Stimulated activated CD4-positive, alpha-beta T cell treated with anti-CD3 and anti-CD28 coated beads, TNF-alpha, amount 100 ng/mL, for 1 hour (primary cell): ENCODE data around the gene RHOA.
"Not testable (repeated sequence)": the region's sequence is repeated elsewhere in the genome, so short reads cannot be mapped to it uniquely, and the experiment has no call there.

Source experiments
- DNase-seq, 3 donors: peaks; one replicate each; pipeline ENCODE4 v3.0.0-alpha.2; 2020; ENCODE audit warnings: low read depth in 3 of 3, low spot score in 1 of 3

RHOA gene

DNA sequence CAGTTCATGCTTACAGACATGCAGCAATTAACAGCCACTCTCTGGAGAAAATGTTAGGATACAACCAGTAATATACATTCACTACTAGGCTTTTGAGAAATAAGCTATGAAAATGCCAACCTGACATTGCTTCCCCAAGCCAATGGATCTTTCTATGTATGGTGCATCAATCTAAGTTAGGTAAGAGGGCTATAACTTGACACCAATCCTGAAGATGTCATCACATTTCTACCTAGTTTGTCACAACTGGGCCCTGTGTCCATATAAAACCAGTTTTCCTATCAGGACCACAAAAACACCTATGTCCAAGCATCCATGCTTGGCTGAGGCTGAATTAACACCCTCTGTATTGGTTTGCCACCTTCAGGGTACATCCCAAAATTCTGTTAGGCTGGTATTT, 39.8 kb downstream of the RHOA start:
- no peak for DNase-seq

GRCh38 chr3:49370585-49371290, 41.0 kb downstream of the RHOA start:
- DNase-seq = no peak

- no peak for DNase-seq
These were observed 49.2 kb downstream of the RHOA start for GRCh38 chr3:49362561-49362960.

DNA sequence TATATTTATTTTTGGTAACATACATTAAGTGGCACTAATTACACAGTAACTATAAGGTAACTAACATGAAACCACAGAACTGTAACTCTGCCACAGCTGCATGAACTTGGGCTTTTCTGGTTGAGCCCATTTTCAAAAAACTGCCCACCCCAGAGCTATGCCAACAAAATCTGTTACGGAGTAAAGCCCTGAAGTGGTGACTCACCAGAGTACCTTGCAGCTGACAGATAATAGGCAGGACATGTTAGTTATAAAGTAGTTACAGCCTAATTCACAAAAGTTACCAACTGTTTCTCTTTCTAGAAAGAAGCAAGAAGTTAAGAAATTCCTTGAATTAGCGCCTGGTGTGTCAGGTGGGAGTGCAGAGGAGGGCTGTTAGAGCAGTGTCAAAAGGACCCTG, 52.2 kb downstream of the RHOA start:
- no peak for DNase-seq

DNA sequence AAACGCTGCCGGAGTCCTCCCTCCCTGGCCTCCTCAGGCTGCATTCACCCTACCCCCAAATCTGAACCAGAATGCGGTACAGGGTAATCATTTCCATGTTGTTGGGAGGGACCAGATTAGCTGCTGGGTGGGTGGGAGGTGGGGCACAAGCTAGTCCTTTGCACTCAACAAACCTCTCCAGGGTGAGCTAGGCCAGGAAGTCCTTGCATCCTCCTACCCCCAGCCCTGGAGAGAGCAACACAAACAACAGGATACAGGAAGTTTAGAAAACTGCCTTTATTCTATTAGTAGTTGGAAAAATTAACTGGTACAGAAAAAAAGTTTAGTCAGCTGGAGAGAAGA, 52.9 kb downstream of the RHOA start:
- no peak for DNase-seq

- peak; percentile 34 to 57 (median 50) for DNase-seq
These were observed 53.4 kb downstream of the RHOA start, which contains the start of gene GPX1 for GRCh38 chr3:49358217-49358883. TSS of gene GPX1 (minus strand) at chr3:49358353. CDS start at chr3:49358278, 75 bp downstream.

GRCh38 chr3:49357443-49358216, 54.1 kb downstream of the RHOA start:
- DNase-seq = peak in 1 of 3 donors; percentile 45

- DNase-seq = not testable (repeated sequence)
These were observed 54.7 kb downstream of the RHOA start for GRCh38 chr3:49357095-49357442.

DNA sequence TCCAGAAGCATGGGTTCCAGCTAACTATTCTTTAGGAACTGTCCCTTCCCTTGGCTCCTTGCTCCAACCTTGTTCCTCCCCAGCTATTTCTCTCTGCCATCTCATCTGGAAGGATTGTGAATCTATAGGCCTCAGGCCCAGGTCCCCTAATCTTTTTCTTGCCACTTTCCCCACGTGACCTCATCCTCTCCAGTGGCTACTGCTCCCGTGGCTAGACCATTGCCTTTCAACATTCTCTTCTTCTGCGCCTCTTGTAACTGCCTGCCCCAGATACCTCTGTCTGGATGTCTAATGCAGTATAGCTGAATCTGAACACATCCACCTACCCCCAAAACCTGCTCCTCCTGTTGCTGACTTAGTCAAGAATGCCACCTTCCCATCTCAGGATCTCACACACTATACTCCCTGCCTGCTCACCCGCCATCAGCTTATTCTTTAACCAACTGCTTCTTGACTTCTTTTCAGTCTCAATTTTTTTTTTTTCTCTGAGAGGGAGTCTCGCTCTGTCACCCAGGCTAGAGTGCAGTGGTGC, 58.8 kb downstream of the RHOA start:
- no peak for DNase-seq

DNA sequence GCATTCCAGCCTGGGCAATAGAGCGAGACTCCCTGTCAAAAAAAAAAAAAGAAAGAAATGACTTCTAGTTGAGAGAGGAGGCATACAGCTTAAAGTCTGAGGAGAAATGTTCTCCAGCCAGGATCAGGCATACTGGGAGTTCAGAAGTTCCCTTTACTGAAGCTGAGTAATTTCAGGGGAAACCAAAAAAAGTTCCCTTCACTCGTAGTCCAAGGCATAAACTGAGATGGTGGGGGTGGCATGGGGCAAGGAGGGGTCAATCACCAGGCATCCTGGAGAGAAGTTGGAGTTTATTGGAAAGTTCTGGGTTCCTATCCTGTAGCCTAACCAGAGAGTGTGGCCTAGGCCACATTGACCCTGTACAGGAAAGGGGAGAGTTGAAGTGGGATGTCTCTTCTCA, 59.5 kb downstream of the RHOA start:
- DNase-seq = no peak

GRCh38 chr3:49351521-49352011, 60.2 kb downstream of the RHOA start:
- no peak for DNase-seq

- no peak for DNase-seq
These were observed 62.2 kb downstream of the RHOA start for GRCh38 chr3:49349348-49350114.

DNA sequence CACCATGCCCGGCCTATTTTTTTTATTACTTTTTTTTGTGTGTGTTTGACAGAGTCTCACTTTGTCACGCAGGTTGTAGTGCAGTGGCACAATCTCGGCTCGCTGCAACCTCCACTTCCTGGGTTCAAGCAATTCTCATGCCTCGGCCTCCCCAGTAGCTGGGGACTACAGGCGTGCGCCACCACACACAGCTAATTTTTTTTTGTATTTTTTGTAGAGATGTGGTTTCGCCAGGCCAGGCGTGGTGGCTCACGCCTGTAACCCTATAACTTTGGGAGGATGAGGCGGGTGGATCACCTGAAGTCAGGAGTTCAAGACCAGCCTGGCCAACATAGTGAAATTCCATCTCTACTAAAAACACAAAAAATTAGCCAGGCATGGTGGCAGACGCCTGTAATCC, 63.4 kb downstream of the RHOA start:
- DNase-seq = not testable (repeated sequence)

DNA sequence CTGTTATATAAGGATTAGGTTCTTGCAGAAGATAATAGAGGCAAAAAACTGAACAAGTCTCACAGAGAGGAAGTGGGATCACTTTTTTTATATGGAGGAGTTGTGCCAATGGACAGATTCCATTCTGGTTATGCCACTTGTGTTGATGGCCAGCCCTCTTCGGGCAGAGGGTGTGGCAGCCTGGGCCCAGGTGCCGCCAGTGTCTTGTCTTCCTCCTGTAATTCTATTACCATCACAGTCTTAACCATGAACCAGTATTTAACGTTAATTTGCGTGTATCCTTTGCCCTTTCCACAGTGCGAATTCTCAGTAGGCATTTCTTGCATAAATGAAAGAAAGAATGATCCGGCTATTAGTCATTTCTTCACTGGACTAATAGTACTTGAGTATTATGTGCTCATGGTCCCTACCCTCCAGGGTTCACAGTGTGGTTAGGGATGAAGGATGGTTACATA, 65.0 kb downstream of the RHOA start:
- DNase-seq = no peak

GRCh38 chr3:49343163-49343562, 68.6 kb downstream of the RHOA start:
- DNase-seq = no peak

DNA sequence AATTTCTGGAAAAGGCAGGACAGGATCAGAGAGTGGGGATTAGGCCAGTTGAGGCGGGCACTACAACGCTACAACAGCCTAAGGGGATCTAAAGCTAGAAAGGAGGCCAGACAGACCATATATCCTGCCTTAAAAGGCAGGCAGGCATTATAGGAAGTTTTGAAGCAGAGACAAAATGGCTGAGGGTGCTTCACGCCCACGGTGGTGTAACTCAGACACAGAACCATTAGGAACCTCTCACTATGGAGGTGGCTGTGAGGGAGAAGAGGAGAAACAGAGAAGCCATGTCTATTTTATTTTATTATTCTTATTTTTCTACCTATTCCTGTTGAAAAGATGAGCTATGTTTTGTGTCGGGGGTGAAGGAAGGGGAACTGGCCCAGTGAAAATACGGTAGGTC, 69.8 kb downstream of the RHOA start:
- no peak for DNase-seq

GRCh38 chr3:49339941-49340800, 71.6 kb downstream of the RHOA start, which contains the start of gene USP4:
TSS of gene USP4 (minus strand) at chr3:49340053. CDS start at chr3:49340024, 29 bp downstream.
- peak; percentile 79 to 88 (median 83) for DNase-seq

DNA sequence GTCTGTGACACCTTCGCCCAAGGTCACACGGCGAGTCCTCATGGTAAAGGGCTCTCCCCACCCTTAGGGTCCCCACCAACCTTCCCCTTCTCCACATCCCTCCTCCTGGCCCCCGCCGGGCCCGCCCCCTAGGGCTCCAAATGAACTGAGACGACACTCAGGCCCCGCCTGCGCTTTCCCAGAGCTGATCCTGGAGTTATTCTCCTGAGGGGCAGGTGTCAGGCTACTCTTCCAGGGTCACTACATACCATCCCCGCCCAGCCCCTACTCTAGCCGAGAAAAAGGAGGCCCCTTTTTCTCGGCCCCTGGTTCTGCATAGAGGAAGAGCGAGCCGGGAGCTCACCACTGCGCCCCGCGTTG, 72.2 kb downstream of the RHOA start:
- DNase-seq = no peak

- no peak for DNase-seq
These were observed 77.7 kb downstream of the RHOA start for GRCh38 chr3:49333916-49334633.
